CD4-positive, CD25-positive, alpha-beta regulatory T cell (primary cell): ENCODE results near the gene RGPD4. TPM values are rescaled to one million over a fixed set of nuclear protein-coding genes. Genes with fewer than 3 reads are reported as not detected.
A peak's percentile ranks its signal among the peaks of the same experiment; 100 is the strongest.
"Not testable (repeated sequence)": the region's sequence is repeated elsewhere in the genome, so short reads cannot be mapped to it uniquely, and the experiment has no call there.

ENCODE experiments used
- ATAC-seq, 2 donors: fragments of 150-1000 bp; cut with Tn5 transposase; one replicate each; pipeline ENCODE4 v1.10.0; 2021; ENCODE audit warnings: low read depth in 2 of 2, moderate number of reproducible peaks in 2 of 2, moderate library complexity in 1 of 2
- DNase-seq, 3 donors: peaks; one replicate each; pipeline versions ENCODE4 v3.0.0 to v3.0.0-alpha.2; 2012 to 2022; ENCODE audit warnings: mixed read lengths in 1 of 3
- H3K27ac ChIP-seq: one replicate; pipeline ENCODE4 v1.7.0; 2013; ENCODE audit warnings: mild to moderate bottlenecking, low read length; ENCODE audit not compliant: insufficient read depth, poor library complexity, severe bottlenecking
- H3K27me3 ChIP-seq: one replicate; pipeline ENCODE4 v1.7.0; 2013; ENCODE audit warnings: low read length; ENCODE audit not compliant: control insufficient read depth, insufficient read depth
- H3K36me3 ChIP-seq: one replicate; pipeline ENCODE4 v1.7.0; 2013; ENCODE audit warnings: mild to moderate bottlenecking, low read length, moderate library complexity; ENCODE audit not compliant: control insufficient read depth, insufficient read depth
- H3K4me1 ChIP-seq: 2 replicates; pipeline ENCODE4 v1.7.0; 2013; ENCODE audit warnings: mild to moderate bottlenecking, low read length; ENCODE audit not compliant: insufficient read depth, control insufficient read depth, poor library complexity, severe bottlenecking
- H3K4me3 ChIP-seq: one replicate; pipeline ENCODE4 v1.7.0; 2013; ENCODE audit warnings: low read depth, mild to moderate bottlenecking, low read length, moderate library complexity
- H3K9me3 ChIP-seq, 2 experiments: 1 replicate in 1 of 2; 2 replicates in 1 of 2; pipeline ENCODE4 v1.7.0; 2013; ENCODE audit warnings: low read length in 2 of 2, mild to moderate bottlenecking in 1 of 2, moderate library complexity in 1 of 2; ENCODE audit not compliant: control insufficient read depth in 2 of 2
- H3K27ac Mint-ChIP-seq, 3 donors: one replicate each; pipeline ENCODE4 v1.8.0; 2020 to 2022; ENCODE audit warnings: mild to moderate bottlenecking in 3 of 3, mixed read lengths in 3 of 3, moderate library complexity in 2 of 3
- H3K27me3 Mint-ChIP-seq: one replicate; pipeline ENCODE4 v1.8.0; 2022; ENCODE audit warnings: mild to moderate bottlenecking, mixed read lengths
- H3K36me3 Mint-ChIP-seq: one replicate; pipeline ENCODE4 v1.8.0; 2020; ENCODE audit warnings: mixed read lengths
- H3K4me1 Mint-ChIP-seq, 4 donors: one replicate each; pipeline ENCODE4 v1.8.0; 2020 to 2022; ENCODE audit warnings: mixed read lengths in 4 of 4, mild to moderate bottlenecking in 1 of 4
- H3K4me3 Mint-ChIP-seq, 4 donors: one replicate each; pipeline ENCODE4 v1.8.0; 2020 to 2022; ENCODE audit warnings: mild to moderate bottlenecking in 4 of 4, mixed read lengths in 4 of 4, moderate library complexity in 3 of 4
- H3K9me3 Mint-ChIP-seq, 7 donors: one replicate each; pipeline ENCODE4 v1.8.0; 2020 to 2022; ENCODE audit warnings: mixed read lengths in 7 of 7, mild to moderate bottlenecking in 3 of 7, moderate library complexity in 2 of 7
- polyA plus RNA-seq, 4 donors: library from polyadenylated mRNA; unstranded; fragments of 300-500 nt; fragmentation: Illumina TruSeq; gene quantifications; one replicate each; pipeline ENCODE4 v1.2.3, GENCODE V29; 2021
- total RNA-seq: library from RNA; stranded (reverse); gene quantifications from one replicate; pipeline ENCODE4 v1.2.3, GENCODE V29; 2022

The RGPD4 gene
- total RNA-seq (not detected), polyA plus RNA-seq (not detected)

DNA sequence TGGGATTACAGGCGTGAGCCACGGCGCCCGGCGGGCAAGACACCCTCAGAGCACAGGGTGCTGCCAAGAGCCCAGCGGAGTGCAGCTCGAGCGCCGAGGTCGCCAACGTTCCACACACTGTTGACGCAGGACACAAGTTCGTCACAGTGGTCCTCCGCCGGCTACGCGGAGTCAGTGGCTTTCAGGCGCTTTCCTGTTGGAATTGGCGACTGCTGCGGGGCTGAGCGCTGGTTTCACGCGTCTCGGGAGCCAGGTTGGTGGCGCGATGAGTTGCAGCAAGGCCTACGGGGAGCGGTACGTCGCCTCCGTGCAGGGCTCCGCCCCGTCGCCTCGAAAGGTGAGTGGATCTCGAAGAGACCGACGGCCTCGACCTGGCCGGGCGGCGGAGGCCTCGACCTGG is at the start of gene RGPD4:
Gene RGPD4 (plus strand): TSS at position 144 of the 400 bp plus-strand sequence. CDS start 122 bp downstream, at position 266.
- H3K27ac ChIP-seq, DNase-seq, H3K27me3 Mint-ChIP-seq, H3K36me3 Mint-ChIP-seq, ATAC-seq, H3K36me3 ChIP-seq, H3K4me1 Mint-ChIP-seq, H3K4me3 ChIP-seq, H3K27ac Mint-ChIP-seq, H3K27me3 ChIP-seq, H3K4me1 ChIP-seq, H3K9me3 Mint-ChIP-seq, H3K9me3 ChIP-seq, H3K4me3 Mint-ChIP-seq: not testable (repeated sequence)

DNA sequence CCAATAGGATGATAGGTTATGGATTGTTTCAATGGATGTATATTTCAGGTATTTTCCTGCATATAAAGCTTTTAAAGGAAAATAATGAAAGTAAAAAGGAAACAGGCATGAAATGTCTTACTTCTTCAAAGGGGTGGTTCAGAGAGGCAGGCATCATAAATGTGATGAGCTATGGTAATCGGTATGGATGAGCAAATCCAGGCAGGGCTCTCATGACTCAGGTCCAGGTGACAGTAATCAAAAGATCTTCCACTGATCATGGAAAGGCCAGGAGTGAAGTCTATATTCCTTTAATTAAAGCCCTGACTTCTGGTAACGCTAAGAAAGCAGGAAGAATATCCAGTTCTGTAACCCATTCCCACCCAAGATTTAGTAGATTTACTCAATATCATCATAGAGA is 48.7 kb upstream of the RGPD4 start:
- no peaks in the 10 kb centered on the region for H3K4me1 Mint-ChIP-seq
- no peak overlapping the region for H3K4me3 Mint-ChIP-seq
- H3K9me3 Mint-ChIP-seq = peaks cover 0 to 4% (median 0%) of the 10 kb centered on the region in 7 donors
- no peaks in the 10 kb centered on the region for H3K36me3 Mint-ChIP-seq
- no peak overlapping the region for H3K27ac Mint-ChIP-seq
- DNase-seq (no peak), ATAC-seq (no peak)
- H3K27ac ChIP-seq = no peak overlapping the region
- H3K4me1 ChIP-seq = no peaks in the 10 kb centered on the region
- peaks cover 4% of the 10 kb centered on the region for H3K27me3 Mint-ChIP-seq
- no peaks in the 10 kb centered on the region for H3K9me3 ChIP-seq
- peaks cover 2% of the 10 kb centered on the region for H3K27me3 ChIP-seq
- no peak overlapping the region for H3K4me3 ChIP-seq
- H3K36me3 ChIP-seq = no peaks in the 10 kb centered on the region

DNA sequence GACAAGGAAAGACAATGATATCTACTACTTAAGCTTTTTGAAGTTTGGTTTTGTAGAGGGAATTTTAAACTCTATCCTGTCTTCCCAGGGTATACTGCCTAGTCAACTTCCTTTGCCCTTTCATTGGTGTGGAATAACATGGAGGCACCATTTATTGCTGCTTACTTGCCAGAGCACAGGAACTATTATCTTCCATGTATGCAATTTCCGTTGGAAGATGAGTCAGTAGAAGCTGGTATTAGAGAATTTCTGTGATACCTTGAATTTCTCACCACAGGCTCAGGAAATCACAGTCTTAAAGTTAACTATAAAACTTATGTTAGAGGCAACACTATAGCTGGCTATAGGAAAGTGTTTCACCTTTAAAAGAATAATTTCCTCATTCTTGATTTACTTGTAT is 40.9 kb upstream of the RGPD4 start:
- H3K4me1 Mint-ChIP-seq = no peaks in the 10 kb centered on the region
- no peak for ATAC-seq

DNA sequence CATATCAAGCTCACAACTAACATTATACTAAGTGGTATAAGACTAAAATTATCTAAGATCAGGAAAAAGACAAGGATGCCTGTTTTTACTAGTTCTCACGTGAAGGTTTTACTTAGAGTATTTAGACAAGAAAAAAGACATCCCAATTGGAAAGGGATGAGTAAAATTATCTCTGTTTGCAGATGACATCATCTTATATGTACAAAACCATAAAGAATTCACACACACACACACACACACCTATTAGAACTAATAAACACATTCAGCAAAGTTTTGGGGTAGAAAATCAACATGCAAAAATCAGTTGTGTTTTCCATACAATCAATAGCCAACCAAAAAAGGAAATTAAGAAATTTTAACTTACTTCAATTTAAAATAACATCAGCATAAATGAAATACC is 35.9 kb upstream of the RGPD4 start:
- H3K9me3 ChIP-seq = no peaks in the 10 kb centered on the region
- DNase-seq = no peak
- peaks cover 0 to 2% (median 1%) of the 10 kb centered on the region in 7 donors for H3K9me3 Mint-ChIP-seq
- H3K4me1 Mint-ChIP-seq = no peaks in the 10 kb centered on the region
- no peaks in the 10 kb centered on the region for H3K27me3 Mint-ChIP-seq
- H3K4me3 ChIP-seq = no peak overlapping the region
- H3K27ac Mint-ChIP-seq = no peak overlapping the region
- no peaks in the 10 kb centered on the region for H3K4me1 ChIP-seq
- H3K36me3 ChIP-seq = no peaks in the 10 kb centered on the region
- H3K27me3 ChIP-seq = no peaks in the 10 kb centered on the region
- no peak for ATAC-seq
- no peak overlapping the region for H3K4me3 Mint-ChIP-seq
- no peak overlapping the region for H3K27ac ChIP-seq
- H3K36me3 Mint-ChIP-seq = no peaks in the 10 kb centered on the region

More for the DNA sequence above, 40.9 kb upstream of the RGPD4 start:
- no peaks in the 10 kb centered on the region for H3K27me3 Mint-ChIP-seq
- Histone ChIP-seq H3K36me3 (no peaks in the 10 kb centered on the region), H3K27ac (no peak overlapping the region), H3K4me1 (no peaks in the 10 kb centered on the region), H3K27me3 (no peaks in the 10 kb centered on the region), H3K9me3 (no peaks in the 10 kb centered on the region), H3K4me3 (no peak overlapping the region)
- H3K27ac Mint-ChIP-seq = no peak overlapping the region
- no peaks in the 10 kb centered on the region for H3K36me3 Mint-ChIP-seq
- no peak for DNase-seq
- peaks cover 0 to 3% (median 0%) of the 10 kb centered on the region in 7 donors for H3K9me3 Mint-ChIP-seq
- no peak overlapping the region for H3K4me3 Mint-ChIP-seq

DNA sequence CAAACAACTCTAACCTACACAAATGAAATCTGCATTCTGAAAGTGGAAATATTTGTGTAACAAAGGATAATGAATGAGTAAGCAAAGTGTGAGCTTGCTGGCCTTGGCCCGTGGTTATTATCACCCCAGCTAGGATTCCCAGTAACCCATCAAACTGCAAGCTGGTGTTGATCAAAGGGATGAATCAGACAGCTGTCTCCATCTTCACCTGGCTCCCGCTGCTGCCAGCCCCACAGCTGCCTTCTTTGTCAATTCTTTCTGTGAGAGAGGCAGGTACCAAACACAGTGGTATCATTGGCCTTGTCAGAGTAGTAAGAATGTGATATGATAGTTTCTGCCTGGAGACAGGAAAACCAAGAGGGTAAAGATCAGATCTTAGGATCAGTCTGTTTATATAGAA is 25.2 kb upstream of the RGPD4 start:
- Histone ChIP-seq H3K9me3 (no peaks in the 10 kb centered on the region), H3K27ac (no peak overlapping the region), H3K4me1 (no peaks in the 10 kb centered on the region), H3K27me3 (no peaks in the 10 kb centered on the region), H3K4me3 (no peak overlapping the region), H3K36me3 (no peaks in the 10 kb centered on the region)
- Mint-ChIP-seq H3K9me3 (peaks cover 0 to 2% (median 0%) of the 10 kb centered on the region in 7 donors), H3K36me3 (no peaks in the 10 kb centered on the region), H3K27me3 (peaks cover 4% of the 10 kb centered on the region), H3K4me3 (no peak overlapping the region), H3K4me1 (no peaks in the 10 kb centered on the region), H3K27ac (no peak overlapping the region)
- DNase-seq (no peak), ATAC-seq (no peak)

DNA sequence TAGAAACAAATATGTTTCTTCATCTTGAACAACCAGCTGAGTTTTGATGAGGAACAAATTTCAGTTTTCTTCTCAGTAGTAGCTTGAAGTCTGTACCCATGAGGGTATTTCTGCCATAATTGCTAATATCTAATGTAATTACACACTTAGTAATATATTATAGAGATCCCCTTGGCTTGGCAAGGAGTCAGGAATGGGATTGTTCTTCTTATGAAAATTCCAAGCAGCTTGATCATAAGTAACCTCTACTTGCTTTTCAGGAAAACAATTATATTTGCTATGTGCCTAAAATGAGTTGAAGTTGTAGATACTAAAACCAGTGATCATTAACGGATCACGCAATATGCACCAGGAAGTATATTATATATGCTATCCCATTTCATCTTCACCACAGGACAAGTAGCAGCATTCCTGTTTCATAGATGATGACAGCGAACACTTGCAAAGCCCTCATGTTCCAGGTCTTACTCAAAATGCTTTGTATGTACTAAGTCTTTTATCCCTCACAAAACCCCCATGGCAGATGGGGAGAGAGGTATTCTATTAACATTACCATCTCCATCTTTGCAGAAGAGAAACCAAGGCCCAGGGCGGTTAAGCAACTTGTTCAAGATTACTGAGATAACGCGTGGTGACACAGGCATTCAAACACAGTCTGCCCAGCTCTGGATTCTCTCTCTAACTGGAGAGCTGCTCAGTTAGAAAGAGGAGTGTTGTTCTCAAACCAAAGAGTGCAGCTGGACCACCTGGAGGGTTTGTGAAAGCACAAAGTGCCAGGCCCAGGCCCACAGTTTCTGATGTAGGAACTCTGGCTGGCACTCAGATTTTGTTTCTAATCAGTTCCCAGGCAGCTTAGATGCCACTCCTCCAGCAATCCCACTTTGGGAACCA is 21.8 kb upstream of the RGPD4 start:
- no peaks in the 10 kb centered on the region for H3K4me1 Mint-ChIP-seq
- Histone ChIP-seq H3K9me3 (no peaks in the 10 kb centered on the region), H3K27me3 (no peaks in the 10 kb centered on the region), H3K27ac (no peak overlapping the region), H3K4me1 (no peaks in the 10 kb centered on the region), H3K36me3 (no peaks in the 10 kb centered on the region), H3K4me3 (no peak overlapping the region)
- no peaks in the 10 kb centered on the region for H3K27me3 Mint-ChIP-seq
- H3K36me3 Mint-ChIP-seq = no peaks in the 10 kb centered on the region
- DNase-seq (no peak), ATAC-seq (no peak)
- peaks cover 0 to 2% (median 0%) of the 10 kb centered on the region in 7 donors for H3K9me3 Mint-ChIP-seq
- H3K27ac Mint-ChIP-seq = no peak overlapping the region
- no peak overlapping the region for H3K4me3 Mint-ChIP-seq

DNA sequence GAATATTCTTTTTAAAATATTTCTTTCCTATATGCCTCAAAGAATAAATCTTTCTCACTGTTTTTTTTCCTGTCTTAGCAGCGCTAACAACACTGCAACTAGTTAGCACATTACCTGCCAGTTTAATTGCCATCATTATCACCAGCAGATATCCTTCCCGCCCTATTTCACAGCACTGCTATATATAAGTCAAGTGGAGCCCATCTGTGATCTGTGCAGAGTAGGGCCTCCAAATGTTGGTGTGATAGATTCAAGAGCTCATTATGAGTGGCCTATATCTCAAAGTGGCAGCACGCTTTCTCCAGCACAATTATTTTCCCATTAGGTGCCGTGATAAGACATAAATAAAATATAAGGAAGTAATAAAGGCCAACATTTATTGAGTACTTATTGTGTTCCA is 19.8 kb upstream of the RGPD4 start:
- H3K4me1 ChIP-seq = no peaks in the 10 kb centered on the region
- H3K27ac Mint-ChIP-seq = no peak overlapping the region
- H3K9me3 Mint-ChIP-seq = peaks cover 0 to 2% (median 0%) of the 10 kb centered on the region in 7 donors
- no peak overlapping the region for H3K4me3 Mint-ChIP-seq
- no peaks in the 10 kb centered on the region for H3K9me3 ChIP-seq
- no peak overlapping the region for H3K4me3 ChIP-seq
- no peaks in the 10 kb centered on the region for H3K27me3 ChIP-seq
- H3K36me3 Mint-ChIP-seq = no peaks in the 10 kb centered on the region
- no peaks in the 10 kb centered on the region for H3K4me1 Mint-ChIP-seq
- ATAC-seq = no peak
- DNase-seq = no peak
- H3K36me3 ChIP-seq = no peaks in the 10 kb centered on the region
- H3K27ac ChIP-seq = no peak overlapping the region
- H3K27me3 Mint-ChIP-seq = no peaks in the 10 kb centered on the region

DNA sequence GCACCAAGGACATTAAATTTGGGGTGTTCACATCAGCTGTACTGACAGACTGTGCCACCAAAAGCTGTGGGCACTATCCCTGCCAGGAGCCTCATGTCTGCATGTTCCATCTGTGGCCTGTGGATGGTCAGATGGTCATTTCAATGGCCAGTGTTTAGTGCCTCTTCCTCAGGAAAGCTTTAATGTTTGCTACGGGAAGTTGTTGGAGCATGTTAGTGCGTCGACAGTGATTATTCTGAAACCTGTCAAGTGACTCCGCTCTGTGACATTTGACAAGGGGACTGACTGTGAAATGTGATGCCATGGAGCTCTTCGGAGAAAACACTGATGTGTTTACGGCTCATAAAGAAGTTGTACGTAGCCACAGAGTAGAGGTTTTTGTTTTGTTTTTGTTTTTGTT is 18.7 kb upstream of the RGPD4 start:
- no peaks in the 10 kb centered on the region for H3K4me1 ChIP-seq
- Mint-ChIP-seq H3K4me1 (no peaks in the 10 kb centered on the region), H3K36me3 (no peaks in the 10 kb centered on the region), H3K27ac (peak overlapping the region in 1 of 3 donors; percentile 16), H3K9me3 (peaks cover 0 to 2% (median 0%) of the 10 kb centered on the region in 7 donors), H3K27me3 (no peaks in the 10 kb centered on the region), H3K4me3 (no peak overlapping the region)
- no peak overlapping the region for H3K4me3 ChIP-seq
- no peaks in the 10 kb centered on the region for H3K27me3 ChIP-seq
- H3K36me3 ChIP-seq = no peaks in the 10 kb centered on the region
- DNase-seq (no peak), ATAC-seq (no peak)
- H3K9me3 ChIP-seq = no peaks in the 10 kb centered on the region
- no peak overlapping the region for H3K27ac ChIP-seq
